ENCODE results near the gene FKRP.

- TF ChIP-seq, protein P1, sequence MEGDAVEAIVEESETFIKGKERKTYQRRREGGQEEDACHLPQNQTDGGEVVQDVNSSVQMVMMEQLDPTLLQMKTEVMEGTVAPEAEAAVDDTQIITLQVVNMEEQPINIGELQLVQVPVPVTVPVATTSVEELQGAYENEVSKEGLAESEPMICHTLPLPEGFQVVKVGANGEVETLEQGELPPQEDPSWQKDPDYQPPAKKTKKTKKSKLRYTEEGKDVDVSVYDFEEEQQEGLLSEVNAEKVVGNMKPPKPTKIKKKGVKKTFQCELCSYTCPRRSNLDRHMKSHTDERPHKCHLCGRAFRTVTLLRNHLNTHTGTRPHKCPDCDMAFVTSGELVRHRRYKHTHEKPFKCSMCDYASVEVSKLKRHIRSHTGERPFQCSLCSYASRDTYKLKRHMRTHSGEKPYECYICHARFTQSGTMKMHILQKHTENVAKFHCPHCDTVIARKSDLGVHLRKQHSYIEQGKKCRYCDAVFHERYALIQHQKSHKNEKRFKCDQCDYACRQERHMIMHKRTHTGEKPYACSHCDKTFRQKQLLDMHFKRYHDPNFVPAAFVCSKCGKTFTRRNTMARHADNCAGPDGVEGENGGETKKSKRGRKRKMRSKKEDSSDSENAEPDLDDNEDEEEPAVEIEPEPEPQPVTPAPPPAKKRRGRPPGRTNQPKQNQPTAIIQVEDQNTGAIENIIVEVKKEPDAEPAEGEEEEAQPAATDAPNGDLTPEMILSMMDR (IDR thresholded peaks at IDR 0.05): no peak
- TF ChIP-seq POLR2A (IDR thresholded peaks at IDR 0.05): no peak
Observed at GRCh38 chr19:46775642-46776258, 29.9 kb downstream of the FKRP start.

Data from heart left ventricle (tissue), 13 donors.